ENCODE results near the gene GALM.

The GALM gene

DNA sequence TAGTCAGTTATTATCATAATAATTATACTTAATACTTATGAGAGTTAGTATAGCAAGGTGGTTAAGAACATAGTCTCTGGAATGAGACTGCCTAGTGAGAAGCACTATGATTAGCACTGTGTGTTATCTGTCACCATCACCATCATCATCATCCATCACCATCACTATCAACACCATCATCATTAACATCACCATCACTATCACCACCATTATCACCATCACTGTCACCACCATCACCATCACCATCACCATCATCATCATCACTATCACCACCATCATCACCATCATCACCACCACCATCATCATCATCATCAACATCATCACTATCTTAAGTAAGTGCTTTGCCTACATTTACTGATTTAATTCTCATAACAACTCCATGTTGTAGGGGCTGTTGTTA lies 45.6 kb downstream of the GALM start:
- H3K4me2 ChIP-seq (ENCODE audit: low read depth, low read length, poor library complexity, severe bottlenecking), result no peak overlapping the region
- no peaks in the 10 kb centered on the region for H3K9me2 ChIP-seq (replicated peaks; ENCODE audit: insufficient read depth, low read length)
- no peak overlapping the region for H3K27ac ChIP-seq (ENCODE audit: low read depth, low read length)
- H3K4me3 ChIP-seq (ENCODE audit: insufficient read depth, low read length, poor library complexity, severe bottlenecking), result no peak overlapping the region
- no peaks in the 10 kb centered on the region for H3K27me3 ChIP-seq (ENCODE audit: low read length)
- H3F3A ChIP-seq (ENCODE audit: insufficient read depth), result no peaks in the 10 kb centered on the region
- H3K9ac ChIP-seq (ENCODE audit: low read length), result no peak overlapping the region
- H4K20me1 ChIP-seq (ENCODE audit: low read depth, low read length), result no peaks in the 10 kb centered on the region
- H3K9me3 ChIP-seq (ENCODE audit: insufficient read depth, low read length), result no peaks in the 10 kb centered on the region
- H3K79me2 ChIP-seq (ENCODE audit: insufficient read depth, low read length), result no peaks in the 10 kb centered on the region
- H3K36me3 ChIP-seq (ENCODE audit: low read length), result no peaks in the 10 kb centered on the region
- no peak overlapping the region for H2AFZ ChIP-seq (ENCODE audit: low read depth, low read length, severe bottlenecking)
- TF ChIP-seq, protein P1, sequence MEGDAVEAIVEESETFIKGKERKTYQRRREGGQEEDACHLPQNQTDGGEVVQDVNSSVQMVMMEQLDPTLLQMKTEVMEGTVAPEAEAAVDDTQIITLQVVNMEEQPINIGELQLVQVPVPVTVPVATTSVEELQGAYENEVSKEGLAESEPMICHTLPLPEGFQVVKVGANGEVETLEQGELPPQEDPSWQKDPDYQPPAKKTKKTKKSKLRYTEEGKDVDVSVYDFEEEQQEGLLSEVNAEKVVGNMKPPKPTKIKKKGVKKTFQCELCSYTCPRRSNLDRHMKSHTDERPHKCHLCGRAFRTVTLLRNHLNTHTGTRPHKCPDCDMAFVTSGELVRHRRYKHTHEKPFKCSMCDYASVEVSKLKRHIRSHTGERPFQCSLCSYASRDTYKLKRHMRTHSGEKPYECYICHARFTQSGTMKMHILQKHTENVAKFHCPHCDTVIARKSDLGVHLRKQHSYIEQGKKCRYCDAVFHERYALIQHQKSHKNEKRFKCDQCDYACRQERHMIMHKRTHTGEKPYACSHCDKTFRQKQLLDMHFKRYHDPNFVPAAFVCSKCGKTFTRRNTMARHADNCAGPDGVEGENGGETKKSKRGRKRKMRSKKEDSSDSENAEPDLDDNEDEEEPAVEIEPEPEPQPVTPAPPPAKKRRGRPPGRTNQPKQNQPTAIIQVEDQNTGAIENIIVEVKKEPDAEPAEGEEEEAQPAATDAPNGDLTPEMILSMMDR (IDR thresholded peaks at IDR 0.05; ENCODE audit: insufficient read depth, low read length, poor library complexity, severe bottlenecking), result no peak
- no peak for TF ChIP-seq EZH2phosphoT487 (conservative IDR thresholded peaks at IDR 0.05; ENCODE audit: low read length)

- H3K27me3 ChIP-seq (ENCODE audit: low read length), result no peaks in the 10 kb centered on the region
- H3K4me3 ChIP-seq (ENCODE audit: insufficient read depth, low read length, poor library complexity, severe bottlenecking), result no peak overlapping the region
- H3K36me3 ChIP-seq (ENCODE audit: low read length), result no peaks in the 10 kb centered on the region
- no peak overlapping the region for H2AFZ ChIP-seq (ENCODE audit: low read depth, low read length, severe bottlenecking)
- H4K20me1 ChIP-seq (ENCODE audit: low read depth, low read length), result no peaks in the 10 kb centered on the region
- no peaks in the 10 kb centered on the region for H3K79me2 ChIP-seq (ENCODE audit: insufficient read depth, low read length)
- no peak overlapping the region for H3K9ac ChIP-seq (ENCODE audit: low read length)
- no peak overlapping the region for H3K27ac ChIP-seq (ENCODE audit: low read depth, low read length)
- H3K4me2 ChIP-seq (ENCODE audit: low read depth, low read length, poor library complexity, severe bottlenecking), result no peak overlapping the region
- no peaks in the 10 kb centered on the region for H3F3A ChIP-seq (ENCODE audit: insufficient read depth)
- no peak for TF ChIP-seq EZH2phosphoT487 (conservative IDR thresholded peaks at IDR 0.05; ENCODE audit: low read length)
- TF ChIP-seq, protein P1 (IDR thresholded peaks at IDR 0.05; ENCODE audit: insufficient read depth, low read length, poor library complexity, severe bottlenecking), result no peak
- no peaks in the 10 kb centered on the region for H3K9me3 ChIP-seq (ENCODE audit: insufficient read depth, low read length)
- no peaks in the 10 kb centered on the region for H3K9me2 ChIP-seq (replicated peaks; ENCODE audit: insufficient read depth, low read length)
Observed at GRCh38 chr2:38712413-38712812, 46.5 kb downstream of the GALM start.

GRCh38 chr2:38712871-38713270 lies 47.0 kb downstream of the GALM start:
- Histone ChIP-seq H4K20me1 (ENCODE audit: low read depth, low read length) (no peaks in the 10 kb centered on the region), H3K9me2 (replicated peaks; ENCODE audit: insufficient read depth, low read length) (no peaks in the 10 kb centered on the region), H3K9ac (ENCODE audit: low read length) (no peak overlapping the region), H2AFZ (ENCODE audit: low read depth, low read length, severe bottlenecking) (no peak overlapping the region), H3K27me3 (ENCODE audit: low read length) (no peaks in the 10 kb centered on the region), H3F3A (ENCODE audit: insufficient read depth) (no peaks in the 10 kb centered on the region), H3K79me2 (ENCODE audit: insufficient read depth, low read length) (no peaks in the 10 kb centered on the region), H3K36me3 (ENCODE audit: low read length) (no peaks in the 10 kb centered on the region), H3K27ac (ENCODE audit: low read depth, low read length) (no peak overlapping the region), H3K4me2 (ENCODE audit: low read depth, low read length, poor library complexity, severe bottlenecking) (no peak overlapping the region), H3K9me3 (ENCODE audit: insufficient read depth, low read length) (no peaks in the 10 kb centered on the region), H3K4me3 (ENCODE audit: insufficient read depth, low read length, poor library complexity, severe bottlenecking) (no peak overlapping the region)
- no peak for TF ChIP-seq EZH2phosphoT487 (conservative IDR thresholded peaks at IDR 0.05; ENCODE audit: low read length)
- TF ChIP-seq, protein P1 (IDR thresholded peaks at IDR 0.05; ENCODE audit: insufficient read depth, low read length, poor library complexity, severe bottlenecking), result no peak

Data from SU-DHL-6 (cell line).